H9 (cell line): ENCODE measurements around the gene NANOS3. TPM values are rescaled to one million over a fixed set of nuclear protein-coding genes. Genes with fewer than 3 reads are reported as not detected.

Source experiments
- DNase-seq: peaks from one replicate; pipeline ENCODE4 v3.0.0-alpha.2; 2017
- H2AFZ ChIP-seq: one replicate; pipeline ENCODE4 v1.6.1; 2013; ENCODE audit warnings: mild to moderate bottlenecking, low read length, control low read depth, moderate library complexity
- H2AK5ac ChIP-seq: 2 replicates; pipeline ENCODE4 v1.6.1; 2013; ENCODE audit warnings: low read length, control low read depth, mixed read lengths; ENCODE audit not compliant: insufficient read length
- H2BK120ac ChIP-seq: one replicate; pipeline ENCODE4 v1.6.1; 2013; ENCODE audit warnings: low read depth, mild to moderate bottlenecking, low read length, control low read depth, inconsistent platforms; ENCODE audit not compliant: poor library complexity, severe bottlenecking
- H2BK12ac ChIP-seq: 2 replicates; pipeline ENCODE4 v1.6.1; 2013; ENCODE audit warnings: low read length, control low read depth, mixed read lengths, low read depth; ENCODE audit not compliant: insufficient read length
- H2BK15ac ChIP-seq: 2 replicates; pipeline ENCODE4 v1.6.1; 2013; ENCODE audit warnings: low read depth, low read length, control low read depth
- H2BK20ac ChIP-seq: one replicate; pipeline ENCODE4 v1.6.1; 2013; ENCODE audit warnings: low read depth, mild to moderate bottlenecking, low read length, control low read depth, inconsistent platforms; ENCODE audit not compliant: poor library complexity, severe bottlenecking
- H2BK5ac ChIP-seq: 2 replicates; pipeline ENCODE4 v1.6.1; 2013; ENCODE audit warnings: low read length, control low read depth, mixed read lengths; ENCODE audit not compliant: insufficient read length
- H3K14ac ChIP-seq: 2 replicates; pipeline ENCODE4 v1.6.1; 2013; ENCODE audit warnings: low read length, control low read depth; ENCODE audit not compliant: insufficient read depth
- H3K18ac ChIP-seq: 2 replicates; pipeline ENCODE4 v1.6.1; 2013; ENCODE audit warnings: low read depth, mild to moderate bottlenecking, mixed read lengths, low read length, control low read depth; ENCODE audit not compliant: insufficient read length
- H3K23ac ChIP-seq: 2 replicates; pipeline ENCODE4 v1.6.1; 2013; ENCODE audit warnings: low read length, control low read depth, mixed read lengths, low read depth; ENCODE audit not compliant: insufficient read length
- H3K23me2 ChIP-seq: 2 replicates; pipeline ENCODE4 v1.6.1; 2013; ENCODE audit warnings: low read depth, mild to moderate bottlenecking, mixed read lengths, low read length, control low read depth; ENCODE audit not compliant: insufficient read length, poor library complexity, severe bottlenecking
- H3K27ac ChIP-seq: 2 replicates; pipeline ENCODE4 v1.5.1; 2013; ENCODE audit warnings: low read length, control low read depth, mixed read lengths, low read depth; ENCODE audit not compliant: insufficient read length
- H3K27me3 ChIP-seq: 2 replicates; pipeline ENCODE4 v1.6.1; 2013; ENCODE audit warnings: low read length, control low read depth, inconsistent platforms; ENCODE audit not compliant: insufficient read depth
- H3K4ac ChIP-seq: 2 replicates; pipeline ENCODE4 v1.6.1; 2013; ENCODE audit warnings: low read depth, mild to moderate bottlenecking, control low read depth, inconsistent platforms, low read length, moderate library complexity
- H3K4me1 ChIP-seq: 2 replicates; pipeline ENCODE4 v1.6.1; 2013; ENCODE audit warnings: low read length, control low read depth, inconsistent platforms; ENCODE audit not compliant: insufficient read depth
- H3K4me2 ChIP-seq: 2 replicates; pipeline ENCODE4 v1.6.1; 2013; ENCODE audit warnings: low read length, control low read depth, mixed read lengths; ENCODE audit not compliant: insufficient read length, insufficient read depth
- H3K56ac ChIP-seq: 2 replicates; pipeline ENCODE4 v1.6.1; 2013; ENCODE audit warnings: low read depth, mild to moderate bottlenecking, mixed read lengths, low read length, control low read depth; ENCODE audit not compliant: insufficient read length
- H3K79me1 ChIP-seq: 2 replicates; pipeline ENCODE4 v1.6.1; 2013; ENCODE audit warnings: low read depth, mild to moderate bottlenecking, moderate library complexity, low read length, control low read depth, inconsistent platforms; ENCODE audit not compliant: insufficient read depth, poor library complexity, severe bottlenecking
- H3K79me2 ChIP-seq: 2 replicates; pipeline ENCODE4 v1.6.1; 2013; ENCODE audit warnings: low read length, control low read depth, inconsistent platforms; ENCODE audit not compliant: insufficient read depth
- H3K9ac ChIP-seq: 2 replicates; pipeline ENCODE4 v1.6.1; 2013; ENCODE audit warnings: low read length, control low read depth, mixed read lengths; ENCODE audit not compliant: insufficient read length; ENCODE audit errors: extremely low read depth
- H3K9me3 ChIP-seq: one replicate; pipeline ENCODE4 v1.6.1; 2013; ENCODE audit warnings: low read depth, low read length, inconsistent platforms; ENCODE audit not compliant: control insufficient read depth
- H3T11ph ChIP-seq: one replicate; pipeline ENCODE4 v1.6.1; 2013; ENCODE audit warnings: mild to moderate bottlenecking, low read length, control low read depth, inconsistent platforms
- H4K20me1 ChIP-seq: one replicate; pipeline ENCODE4 v1.6.1; 2013; ENCODE audit not compliant: control insufficient read depth, insufficient read length, insufficient read depth
- H4K5ac ChIP-seq: 2 replicates; pipeline ENCODE4 v1.6.1; 2013; ENCODE audit warnings: low read depth, mild to moderate bottlenecking, mixed read lengths, low read length, control low read depth; ENCODE audit not compliant: insufficient read length
- H4K8ac ChIP-seq: replicated peaks from 2 replicates; pipeline ENCODE4 v1.6.1; 2013; ENCODE audit warnings: low read length, control low read depth, mixed read lengths, low read depth; ENCODE audit not compliant: insufficient read length
- H4K91ac ChIP-seq: 2 replicates; pipeline ENCODE4 v1.6.1; 2013; ENCODE audit warnings: low read depth, mild to moderate bottlenecking, moderate library complexity, mixed read lengths, low read length, control low read depth; ENCODE audit not compliant: insufficient read length
- H3K27ac Mint-ChIP-seq, 3 experiments: 2 replicates in 2 of 3; 3 replicates in 1 of 3; pipeline ENCODE4 v1.8.0; 2020 to 2021; ENCODE audit warnings: mixed read lengths in 3 of 3, mild to moderate bottlenecking in 1 of 3, moderate library complexity in 1 of 3
- H3K27me3 Mint-ChIP-seq: 2 replicates; pipeline ENCODE4 v1.8.0; 2021; ENCODE audit warnings: low read depth, mild to moderate bottlenecking, moderate library complexity, mixed read lengths
- H3K36me3 Mint-ChIP-seq, 3 experiments: 2 replicates in 2 of 3; 3 replicates in 1 of 3; pipeline ENCODE4 v1.8.0; 2020 to 2021; ENCODE audit warnings: low read depth in 3 of 3, mixed read lengths in 3 of 3; ENCODE audit not compliant: insufficient read depth in 1 of 3
- H3K4me1 Mint-ChIP-seq, 2 experiments: 2 replicates each; pipeline ENCODE4 v1.8.0; 2020; ENCODE audit warnings: mixed read lengths in 2 of 2
- H3K4me3 Mint-ChIP-seq, 2 experiments: 2 replicates in 1 of 2; 3 replicates in 1 of 2; pipeline ENCODE4 v1.8.0; 2020 to 2021; ENCODE audit warnings: mild to moderate bottlenecking in 2 of 2, mixed read lengths in 2 of 2, moderate library complexity in 1 of 2
- H3K9me3 Mint-ChIP-seq, 2 experiments: 2 replicates in 1 of 2; 3 replicates in 1 of 2; pipeline ENCODE4 v1.8.0; 2020; ENCODE audit warnings: mild to moderate bottlenecking in 2 of 2, mixed read lengths in 2 of 2, moderate library complexity in 1 of 2
- WGBS: extraction: QIAGEN DNeasy Blood & Tissue Kit; methylation state at CpG from one replicate; pipeline ENCODE4 v1.1.7; 2013; ENCODE audit warnings: missing lambda C conversion rate, low lambda C conversion rate, mixed read lengths; ENCODE audit not compliant: insufficient read length; ENCODE audit errors: extremely low coverage; 5-methylcytosine and 5-hydroxymethylcytosine counted together
- total RNA-seq: library from RNA; stranded (reverse); gene quantifications from 2 replicates; pipeline ENCODE4 v1.2.1, GENCODE V29; 2021
- TF ChIP-seq, protein P1 (sequence below): fragments of 200-600 bp; sonication (generic); conservative IDR thresholded peaks from 3 replicates; pipeline ENCODE4 v1.8.0; 2021; ENCODE audit warnings: antibody characterized with exemption, mild to moderate bottlenecking

Gene NANOS3
- total RNA-seq, 1 experiment from 2014 or later, result not detected

DNA sequence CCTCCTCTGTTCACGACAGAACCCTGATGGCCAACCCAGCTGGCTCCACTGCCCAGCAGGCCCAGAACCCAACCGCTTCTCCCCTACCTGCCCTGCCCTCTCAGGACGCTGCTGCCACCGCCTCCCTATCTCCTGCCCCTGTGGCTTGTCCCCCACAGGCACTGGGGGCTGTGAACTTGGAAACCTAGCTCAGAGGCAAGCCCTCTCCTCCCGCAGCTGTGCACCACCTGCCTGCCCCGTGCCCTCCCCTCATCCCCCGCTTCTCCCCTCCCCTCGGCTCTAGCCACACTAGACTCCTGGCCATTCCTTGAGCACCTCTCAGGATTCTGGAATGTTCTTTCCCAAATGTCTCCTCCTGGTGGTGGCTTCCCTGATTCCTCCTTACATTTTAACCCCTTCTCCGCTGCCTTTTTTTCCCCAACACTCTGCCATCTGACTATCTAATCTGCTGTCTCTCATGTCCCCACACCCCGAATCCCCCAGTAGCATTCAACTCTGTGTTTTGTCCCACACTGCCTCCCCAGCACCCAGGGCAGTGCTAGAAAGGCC lies 6.7 kb downstream of the NANOS3 start:
- no peak overlapping the region for H3K23ac ChIP-seq
- no peak overlapping the region for H3K14ac ChIP-seq
- peak overlapping the region in 1 of 2 experiments; percentile 19; a peak in 1 of 5 replicates for H3K4me3 Mint-ChIP-seq
- peaks cover 3% of the 10 kb centered on the region; the same call in 1 of the 2 replicates for H3K4me1 ChIP-seq
- H4K8ac ChIP-seq, result no peak overlapping the region
- no peak overlapping the region for H3K4me2 ChIP-seq
- no peak overlapping the region for H4K5ac ChIP-seq
- no peak overlapping the region for H3T11ph ChIP-seq
- no peak overlapping the region for H3K9ac ChIP-seq
- no peaks in the 10 kb centered on the region for H3K27me3 ChIP-seq
- H3K79me2 ChIP-seq, result no peaks in the 10 kb centered on the region
- H3K9me3 Mint-ChIP-seq, result no peaks in the 10 kb centered on the region; a peak in 1 of 5 replicates
- no peak overlapping the region for H2BK12ac ChIP-seq
- peaks cover 20 to 27% of the 10 kb centered on the region in 2 experiments for H3K4me1 Mint-ChIP-seq
- H3K9me3 ChIP-seq, result no peaks in the 10 kb centered on the region
- no peaks in the 10 kb centered on the region for H3K36me3 Mint-ChIP-seq
- H4K91ac ChIP-seq, result no peak overlapping the region
- H2BK15ac ChIP-seq, result no peak overlapping the region
- no peak overlapping the region for H3K4ac ChIP-seq
- no peaks in the 10 kb centered on the region for H4K20me1 ChIP-seq
- no peaks in the 10 kb centered on the region for H3K79me1 ChIP-seq
- no peak overlapping the region for H3K56ac ChIP-seq
- H3K23me2 ChIP-seq, result peaks cover 3% of the 10 kb centered on the region
- H2AFZ ChIP-seq, result no peak overlapping the region
- DNase-seq, result no peak
- H3K18ac ChIP-seq, result peak overlapping the region; percentile 11
- H3K27me3 Mint-ChIP-seq, result peaks cover 8% of the 10 kb centered on the region
- no peak overlapping the region for H2AK5ac ChIP-seq
- no peak overlapping the region for H2BK120ac ChIP-seq
- no peak overlapping the region; a peak in 2 of 7 replicates for H3K27ac Mint-ChIP-seq
- WGBS, result no CpG with 5 or more reads among the region's 10 CpGs
- no peak overlapping the region for H2BK20ac ChIP-seq
- H2BK5ac ChIP-seq, result no peak overlapping the region
- TF ChIP-seq, protein P1, sequence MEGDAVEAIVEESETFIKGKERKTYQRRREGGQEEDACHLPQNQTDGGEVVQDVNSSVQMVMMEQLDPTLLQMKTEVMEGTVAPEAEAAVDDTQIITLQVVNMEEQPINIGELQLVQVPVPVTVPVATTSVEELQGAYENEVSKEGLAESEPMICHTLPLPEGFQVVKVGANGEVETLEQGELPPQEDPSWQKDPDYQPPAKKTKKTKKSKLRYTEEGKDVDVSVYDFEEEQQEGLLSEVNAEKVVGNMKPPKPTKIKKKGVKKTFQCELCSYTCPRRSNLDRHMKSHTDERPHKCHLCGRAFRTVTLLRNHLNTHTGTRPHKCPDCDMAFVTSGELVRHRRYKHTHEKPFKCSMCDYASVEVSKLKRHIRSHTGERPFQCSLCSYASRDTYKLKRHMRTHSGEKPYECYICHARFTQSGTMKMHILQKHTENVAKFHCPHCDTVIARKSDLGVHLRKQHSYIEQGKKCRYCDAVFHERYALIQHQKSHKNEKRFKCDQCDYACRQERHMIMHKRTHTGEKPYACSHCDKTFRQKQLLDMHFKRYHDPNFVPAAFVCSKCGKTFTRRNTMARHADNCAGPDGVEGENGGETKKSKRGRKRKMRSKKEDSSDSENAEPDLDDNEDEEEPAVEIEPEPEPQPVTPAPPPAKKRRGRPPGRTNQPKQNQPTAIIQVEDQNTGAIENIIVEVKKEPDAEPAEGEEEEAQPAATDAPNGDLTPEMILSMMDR, result peak; percentile 53; the same call in 2 of the 3 replicates
- H3K27ac ChIP-seq, result no peak overlapping the region
